DOHH2 (cell line): ENCODE results near the gene MOB2.

Experiments
- CTCF ChIP-seq: fragments of 200-600 bp; sonication (generic); IDR thresholded peaks from one replicate; pipeline ENCODE4 v1.5.1; 2014; ENCODE audit warnings: antibody characterized with exemption, mild to moderate bottlenecking, low read depth, low read length; ENCODE audit not compliant: poor library complexity, severe bottlenecking
- EZH2phosphoT487 ChIP-seq: fragments of 200-600 bp; sonication (generic); IDR thresholded peaks from 2 replicates; pipeline ENCODE4 v1.6.1; 2017; ENCODE audit warnings: borderline replicate concordance, mild to moderate bottlenecking, antibody characterized with exemption, low read length, moderate library complexity, mixed read lengths

GRCh38 chr11:1435820-1436467 lies 50.6 kb downstream of the MOB2 start:
- TF ChIP-seq CTCF (no peak), EZH2phosphoT487 (no peak)
